GM12878 (cell line): ENCODE measurements around the gene CNTN4. TPM values are rescaled to one million over a fixed set of nuclear protein-coding genes. Genes with fewer than 3 reads are reported as not detected.

Source experiments
- CBX5 ChIP-seq: sonication (generic); IDR thresholded peaks from 2 replicates; pipeline ENCODE4 v1.6.1; 2016; ENCODE audit warnings: low read depth, moderate library complexity, mild to moderate bottlenecking, inconsistent platforms
- IRF5 ChIP-seq: fragments of 450-650 bp; IDR thresholded peaks from 2 replicates; pipeline ENCODE4 v1.6.1; 2017; ENCODE audit warnings: borderline replicate concordance
- polyA plus RNA-seq, 11 experiments: library from polyadenylated mRNA; depleted of rRNA in 4 of 11; unstranded in 6 of 11; stranded (reverse) in 5 of 11; fragments of >200 nt; fragmentation: Nextera tagmentation in 4 of 11; fragmentation: Illumina TruSeq in 1 of 11; extraction: Ambion mirVana in 4 of 11; extraction: Trizol in 1 of 11; gene quantifications; 1 replicate in 1 of 11; 2 replicates in 10 of 11; pipeline versions ENCODE4 v1.2.1 to v1.2.3, GENCODE V29; 2011 to 2016; ENCODE audit warnings: inconsistent platforms in 2 of 11, missing spikeins in 2 of 11, low read depth in 1 of 11
- total RNA-seq, 4 experiments: library from RNA; depleted of rRNA in 3 of 4; stranded (reverse); fragments of >200 nt in 3 of 4; fragmentation: Illumina TruSeq in 1 of 4; extraction: Trizol in 1 of 4; gene quantifications; 2 replicates each; pipeline versions ENCODE4 v1.2.1 to v1.2.3, GENCODE V29; 2013 to 2021
- TF ChIP-seq, protein P1 (sequence below): fragments of 450-650 bp; IDR thresholded peaks from 2 replicates; pipeline ENCODE4 v1.6.1; 2017; ENCODE audit warnings: mild to moderate bottlenecking, moderate library complexity
- TF ChIP-seq, protein P2 (sequence below): IDR thresholded peaks from 2 replicates; pipeline ENCODE4 v1.6.1; 2012; ENCODE audit warnings: low read depth, low read length, improper control_type of control experiment

The CNTN4 gene
- total and polyA plus RNA-seq, 10 of the 15 experiments (the other 5 are each of a cell fraction or from before 2014, with no cell fraction given), result 0.05 to 0.43 (median 0.15) TPM; not detected in 1

DNA sequence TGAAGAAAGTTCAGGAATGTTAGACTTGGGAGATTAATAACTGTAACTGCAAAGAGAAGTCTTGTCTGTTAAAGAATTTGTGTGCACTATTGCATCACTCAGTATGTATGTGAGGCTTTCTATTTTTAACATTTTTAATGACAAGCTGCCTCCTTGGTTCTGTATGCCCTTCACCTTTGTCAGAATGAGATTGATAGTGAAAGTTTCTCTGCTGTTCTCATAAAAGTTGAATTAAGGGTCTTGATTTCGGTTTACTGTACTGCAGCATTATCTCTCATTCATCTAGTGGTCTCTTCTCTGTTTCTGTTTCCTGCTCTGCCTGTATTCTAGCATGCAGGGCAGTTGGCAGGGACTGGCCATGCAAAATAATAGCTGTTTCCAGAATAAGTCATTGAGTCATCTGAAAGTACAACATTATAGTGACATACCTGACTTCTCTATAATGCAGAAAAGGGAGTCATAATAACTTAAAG is 556.6 kb downstream of the CNTN4 start (continued):
- TF ChIP-seq, protein P1, sequence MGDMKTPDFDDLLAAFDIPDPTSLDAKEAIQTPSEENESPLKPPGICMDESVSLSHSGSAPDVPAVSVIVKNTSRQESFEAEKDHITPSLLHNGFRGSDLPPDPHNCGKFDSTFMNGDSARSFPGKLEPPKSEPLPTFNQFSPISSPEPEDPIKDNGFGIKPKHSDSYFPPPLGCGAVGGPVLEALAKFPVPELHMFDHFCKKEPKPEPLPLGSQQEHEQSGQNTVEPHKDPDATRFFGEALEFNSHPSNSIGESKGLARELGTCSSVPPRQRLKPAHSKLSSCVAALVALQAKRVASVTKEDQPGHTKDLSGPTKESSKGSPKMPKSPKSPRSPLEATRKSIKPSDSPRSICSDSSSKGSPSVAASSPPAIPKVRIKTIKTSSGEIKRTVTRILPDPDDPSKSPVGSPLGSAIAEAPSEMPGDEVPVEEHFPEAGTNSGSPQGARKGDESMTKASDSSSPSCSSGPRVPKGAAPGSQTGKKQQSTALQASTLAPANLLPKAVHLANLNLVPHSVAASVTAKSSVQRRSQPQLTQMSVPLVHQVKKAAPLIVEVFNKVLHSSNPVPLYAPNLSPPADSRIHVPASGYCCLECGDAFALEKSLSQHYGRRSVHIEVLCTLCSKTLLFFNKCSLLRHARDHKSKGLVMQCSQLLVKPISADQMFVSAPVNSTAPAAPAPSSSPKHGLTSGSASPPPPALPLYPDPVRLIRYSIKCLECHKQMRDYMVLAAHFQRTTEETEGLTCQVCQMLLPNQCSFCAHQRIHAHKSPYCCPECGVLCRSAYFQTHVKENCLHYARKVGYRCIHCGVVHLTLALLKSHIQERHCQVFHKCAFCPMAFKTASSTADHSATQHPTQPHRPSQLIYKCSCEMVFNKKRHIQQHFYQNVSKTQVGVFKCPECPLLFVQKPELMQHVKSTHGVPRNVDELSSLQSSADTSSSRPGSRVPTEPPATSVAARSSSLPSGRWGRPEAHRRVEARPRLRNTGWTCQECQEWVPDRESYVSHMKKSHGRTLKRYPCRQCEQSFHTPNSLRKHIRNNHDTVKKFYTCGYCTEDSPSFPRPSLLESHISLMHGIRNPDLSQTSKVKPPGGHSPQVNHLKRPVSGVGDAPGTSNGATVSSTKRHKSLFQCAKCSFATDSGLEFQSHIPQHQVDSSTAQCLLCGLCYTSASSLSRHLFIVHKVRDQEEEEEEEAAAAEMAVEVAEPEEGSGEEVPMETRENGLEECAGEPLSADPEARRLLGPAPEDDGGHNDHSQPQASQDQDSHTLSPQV, result no peak
- TF ChIP-seq, protein P2, sequence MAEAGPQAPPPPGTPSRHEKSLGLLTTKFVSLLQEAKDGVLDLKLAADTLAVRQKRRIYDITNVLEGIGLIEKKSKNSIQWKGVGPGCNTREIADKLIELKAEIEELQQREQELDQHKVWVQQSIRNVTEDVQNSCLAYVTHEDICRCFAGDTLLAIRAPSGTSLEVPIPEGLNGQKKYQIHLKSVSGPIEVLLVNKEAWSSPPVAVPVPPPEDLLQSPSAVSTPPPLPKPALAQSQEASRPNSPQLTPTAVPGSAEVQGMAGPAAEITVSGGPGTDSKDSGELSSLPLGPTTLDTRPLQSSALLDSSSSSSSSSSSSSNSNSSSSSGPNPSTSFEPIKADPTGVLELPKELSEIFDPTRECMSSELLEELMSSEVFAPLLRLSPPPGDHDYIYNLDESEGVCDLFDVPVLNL, result no peak
- TF ChIP-seq IRF5, result no peak
- TF ChIP-seq CBX5, result 0 out of 2 replicates have a peak, but pooled peaks have one; percentile 26
